Dendritic cell treated with granulocyte-macrophage colony-stimulating factor and Interleukin-4, amounts not matched to agents 40 ng/mL and 50 ng/mL, for 4 days (primary cell): ENCODE data around the gene TMED10.

ENCODE experiments used
- H3K27ac Mint-ChIP-seq: one replicate; pipeline ENCODE4 v1.8.0; 2022; ENCODE audit warnings: mild to moderate bottlenecking, mixed read lengths
- H3K27me3 Mint-ChIP-seq: one replicate; pipeline ENCODE4 v1.8.0; 2022; ENCODE audit warnings: mild to moderate bottlenecking, mixed read lengths
- H3K36me3 Mint-ChIP-seq: one replicate; pipeline ENCODE4 v1.8.0; 2022; ENCODE audit warnings: low read depth, mixed read lengths
- H3K4me1 Mint-ChIP-seq: one replicate; pipeline ENCODE4 v1.8.0; 2022; ENCODE audit warnings: low read depth, mixed read lengths
- H3K4me3 Mint-ChIP-seq: one replicate; pipeline ENCODE4 v1.8.0; 2022; ENCODE audit warnings: mild to moderate bottlenecking, moderate library complexity, mixed read lengths
- H3K9me3 Mint-ChIP-seq: one replicate; pipeline ENCODE4 v1.8.0; 2022; ENCODE audit warnings: mixed read lengths
- intact Hi-C: fragments of 100-400 bp; cut with micrococcal nuclease; formaldehyde crosslinking; loops from one replicate; pipeline ENCODE4 v1.15.0; 2022

Gene TMED10

GRCh38 chr14:75204116-75204515 lies 27.7 kb upstream of the TMED10 start:
- Mint-ChIP-seq H3K27ac (no peak overlapping the region), H3K27me3 (no peaks in the 10 kb centered on the region), H3K36me3 (no peaks in the 10 kb centered on the region), H3K4me1 (peaks cover 26% of the 10 kb centered on the region), H3K4me3 (no peak overlapping the region), H3K9me3 (no peaks in the 10 kb centered on the region)
- intact Hi-C loops, result no loop called here

GRCh38 chr14:75202657-75203056 lies 26.2 kb upstream of the TMED10 start:
- Mint-ChIP-seq H3K4me3 (no peak overlapping the region), H3K27me3 (no peaks in the 10 kb centered on the region), H3K4me1 (peaks cover 37% of the 10 kb centered on the region), H3K9me3 (no peaks in the 10 kb centered on the region), H3K27ac (no peak overlapping the region), H3K36me3 (no peaks in the 10 kb centered on the region)
- intact Hi-C loops, result no loop called here

- H3K27me3 Mint-ChIP-seq, result no peaks in the 10 kb centered on the region
- intact Hi-C loops, result no loop called here
- no peak overlapping the region for H3K4me3 Mint-ChIP-seq
- H3K9me3 Mint-ChIP-seq, result no peaks in the 10 kb centered on the region
- no peak overlapping the region for H3K27ac Mint-ChIP-seq
- no peaks in the 10 kb centered on the region for H3K36me3 Mint-ChIP-seq
- H3K4me1 Mint-ChIP-seq, result peaks cover 42% of the 10 kb centered on the region
These were observed 24.7 kb upstream of the TMED10 start for GRCh38 chr14:75201087-75201486.

GRCh38 chr14:75200451-75200850 lies 24.0 kb upstream of the TMED10 start:
- Mint-ChIP-seq H3K9me3 (no peaks in the 10 kb centered on the region), H3K27me3 (no peaks in the 10 kb centered on the region)

GRCh38 chr14:75198291-75198933 lies 22.0 kb upstream of the TMED10 start:
- H3K9me3 Mint-ChIP-seq, result no peaks in the 10 kb centered on the region
- peaks cover 41% of the 10 kb centered on the region for H3K4me1 Mint-ChIP-seq

More at GRCh38 chr14:75200451-75200850, 24.0 kb upstream of the TMED10 start:
- Mint-ChIP-seq H3K27ac (peak overlapping the region; percentile 19), H3K4me1 (peaks cover 41% of the 10 kb centered on the region), H3K36me3 (no peaks in the 10 kb centered on the region), H3K4me3 (no peak overlapping the region)
- intact Hi-C loops, result no loop called here

GRCh38 chr14:75197338-75197737 lies 20.9 kb upstream of the TMED10 start:
- Mint-ChIP-seq H3K4me1 (peaks cover 41% of the 10 kb centered on the region), H3K36me3 (no peaks in the 10 kb centered on the region), H3K9me3 (no peaks in the 10 kb centered on the region), H3K4me3 (no peak overlapping the region), H3K27me3 (no peaks in the 10 kb centered on the region), H3K27ac (no peak overlapping the region)
- intact Hi-C loops, result no loop called here

More at GRCh38 chr14:75198291-75198933, 22.0 kb upstream of the TMED10 start:
- intact Hi-C loops, result no loop called here
- H3K27ac Mint-ChIP-seq, result peak overlapping the region; percentile 18
- H3K27me3 Mint-ChIP-seq, result no peaks in the 10 kb centered on the region
- H3K36me3 Mint-ChIP-seq, result no peaks in the 10 kb centered on the region
- no peak overlapping the region for H3K4me3 Mint-ChIP-seq

- Mint-ChIP-seq H3K4me3 (no peak overlapping the region), H3K36me3 (no peaks in the 10 kb centered on the region), H3K9me3 (no peaks in the 10 kb centered on the region), H3K27ac (peak overlapping the region; percentile 60), H3K27me3 (no peaks in the 10 kb centered on the region), H3K4me1 (peaks cover 41% of the 10 kb centered on the region)
- intact Hi-C loops, result no loop called here
These were observed 20.1 kb upstream of the TMED10 start for GRCh38 chr14:75196468-75196867.

- H3K4me1 Mint-ChIP-seq, result peaks cover 41% of the 10 kb centered on the region
These were observed 19.7 kb upstream of the TMED10 start for GRCh38 chr14:75196064-75196463.

GRCh38 chr14:75191100-75191499 lies 14.7 kb upstream of the TMED10 start:
- no peak overlapping the region for H3K4me3 Mint-ChIP-seq
- intact Hi-C loops, result no loop called here
- H3K27me3 Mint-ChIP-seq, result peaks cover 4% of the 10 kb centered on the region
- H3K27ac Mint-ChIP-seq, result no peak overlapping the region
- H3K36me3 Mint-ChIP-seq, result no peaks in the 10 kb centered on the region
- H3K9me3 Mint-ChIP-seq, result no peaks in the 10 kb centered on the region
- peaks cover 38% of the 10 kb centered on the region for H3K4me1 Mint-ChIP-seq

More at GRCh38 chr14:75196064-75196463, 19.7 kb upstream of the TMED10 start:
- no peak overlapping the region for H3K4me3 Mint-ChIP-seq
- H3K9me3 Mint-ChIP-seq, result no peaks in the 10 kb centered on the region
- H3K27me3 Mint-ChIP-seq, result no peaks in the 10 kb centered on the region
- H3K27ac Mint-ChIP-seq, result peak overlapping the region; percentile 60
- intact Hi-C loops, result no loop called here
- H3K36me3 Mint-ChIP-seq, result no peaks in the 10 kb centered on the region

GRCh38 chr14:75190023-75190422 lies 13.6 kb upstream of the TMED10 start:
- Mint-ChIP-seq H3K27ac (peak overlapping the region; percentile 80), H3K27me3 (peaks cover 4% of the 10 kb centered on the region), H3K4me3 (no peak overlapping the region), H3K36me3 (no peaks in the 10 kb centered on the region), H3K4me1 (peaks cover 42% of the 10 kb centered on the region), H3K9me3 (no peaks in the 10 kb centered on the region)
- intact Hi-C loops, result no loop called here

- Mint-ChIP-seq H3K9me3 (no peaks in the 10 kb centered on the region), H3K27ac (peak overlapping the region; percentile 80), H3K4me3 (no peak overlapping the region), H3K27me3 (peaks cover 4% of the 10 kb centered on the region), H3K4me1 (peaks cover 44% of the 10 kb centered on the region), H3K36me3 (no peaks in the 10 kb centered on the region)
- intact Hi-C loops, result loop anchor here (2.0 to 5.0 kb wide), 3 partner anchors 34 to 89 kb away; partner anchors contain the start of gene FOS
These were observed 12.3 kb upstream of the TMED10 start for GRCh38 chr14:75188520-75189268.

- Mint-ChIP-seq H3K27ac (peak overlapping the region; percentile 80), H3K9me3 (no peaks in the 10 kb centered on the region), H3K4me1 (peaks cover 50% of the 10 kb centered on the region), H3K4me3 (no peak overlapping the region), H3K27me3 (peaks cover 4% of the 10 kb centered on the region), H3K36me3 (no peaks in the 10 kb centered on the region)
- intact Hi-C loops, result loop anchor here (2.0 to 5.0 kb wide), 3 partner anchors 34 to 89 kb away; partner anchors contain the start of gene FOS
These were observed 11.7 kb upstream of the TMED10 start for GRCh38 chr14:75188086-75188485.

- Mint-ChIP-seq H3K4me3 (no peak overlapping the region), H3K36me3 (no peaks in the 10 kb centered on the region), H3K27ac (peak overlapping the region; percentile 4), H3K9me3 (no peaks in the 10 kb centered on the region), H3K27me3 (peaks cover 4% of the 10 kb centered on the region), H3K4me1 (peaks cover 59% of the 10 kb centered on the region)
- intact Hi-C loops, result loop anchor here (5.0 kb wide), 2 partner anchors 35 to 90 kb away; partner anchors contain the start of gene FOS
These were observed 10.5 kb upstream of the TMED10 start for GRCh38 chr14:75186953-75187352.

GRCh38 chr14:75185251-75186040 lies 9.0 kb upstream of the TMED10 start:
- H3K4me3 Mint-ChIP-seq, result no peak overlapping the region
- H3K27me3 Mint-ChIP-seq, result peaks cover 4% of the 10 kb centered on the region
- intact Hi-C loops, result loop anchor here (5.0 kb wide), 2 partner anchors 37 to 92 kb away; partner anchors contain the start of gene FOS
- peaks cover 68% of the 10 kb centered on the region for H3K4me1 Mint-ChIP-seq
- H3K27ac Mint-ChIP-seq, result peak overlapping the region; percentile 71
- H3K36me3 Mint-ChIP-seq, result no peaks in the 10 kb centered on the region
- no peaks in the 10 kb centered on the region for H3K9me3 Mint-ChIP-seq
